ENCODE measurements around the gene COX7A2L.

GRCh38 chr2:42334220-42334619 is 26.8 kb downstream of the COX7A2L start:
- TF ChIP-seq CTCF (IDR thresholded peaks at IDR 0.05; ENCODE audit: low read length) (no peak), EZH2 (IDR thresholded peaks at IDR 0.05; ENCODE audit: borderline replicate concordance, low read length) (no peak)
